COLO668 (cell line): ENCODE data around the gene TP53BP2.

Experiments
- DNase-seq: peaks from one replicate; lab custom pipeline; 2025; ENCODE audit not compliant: unreplicated experiment; lab: John Stamatoyannopoulos, UW

TP53BP2 gene

DNA sequence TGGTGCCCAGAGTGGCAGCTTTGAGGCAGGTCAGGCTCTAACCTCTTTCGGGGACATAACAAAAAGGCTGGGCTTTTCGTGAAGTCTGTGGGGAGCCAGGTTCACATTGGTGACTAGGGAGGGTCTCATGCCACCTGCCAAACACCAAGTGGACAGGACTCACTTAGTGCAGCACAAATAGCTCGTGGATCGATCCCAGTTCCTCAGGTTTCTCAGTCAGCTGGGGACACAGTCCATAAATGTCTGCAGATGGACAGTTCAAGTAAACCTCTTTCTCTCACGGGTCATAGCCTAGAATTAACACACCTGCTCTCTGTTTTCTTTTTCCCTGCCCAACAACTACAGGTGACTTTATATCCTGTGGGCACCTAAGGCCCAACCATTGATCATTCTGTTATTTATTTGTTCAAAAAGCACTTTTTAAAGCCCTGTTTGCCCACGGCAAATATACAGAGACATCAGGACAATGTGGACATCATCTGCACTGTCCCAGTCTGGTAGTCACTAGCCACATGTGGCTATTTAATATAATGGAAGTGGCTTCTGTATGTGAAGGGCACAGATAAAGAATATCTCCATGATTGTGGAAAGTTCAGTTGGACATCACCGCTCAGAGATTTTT, 79.9 kb downstream of the TP53BP2 start:
- DNase-seq, result peak; percentile 89

DNA sequence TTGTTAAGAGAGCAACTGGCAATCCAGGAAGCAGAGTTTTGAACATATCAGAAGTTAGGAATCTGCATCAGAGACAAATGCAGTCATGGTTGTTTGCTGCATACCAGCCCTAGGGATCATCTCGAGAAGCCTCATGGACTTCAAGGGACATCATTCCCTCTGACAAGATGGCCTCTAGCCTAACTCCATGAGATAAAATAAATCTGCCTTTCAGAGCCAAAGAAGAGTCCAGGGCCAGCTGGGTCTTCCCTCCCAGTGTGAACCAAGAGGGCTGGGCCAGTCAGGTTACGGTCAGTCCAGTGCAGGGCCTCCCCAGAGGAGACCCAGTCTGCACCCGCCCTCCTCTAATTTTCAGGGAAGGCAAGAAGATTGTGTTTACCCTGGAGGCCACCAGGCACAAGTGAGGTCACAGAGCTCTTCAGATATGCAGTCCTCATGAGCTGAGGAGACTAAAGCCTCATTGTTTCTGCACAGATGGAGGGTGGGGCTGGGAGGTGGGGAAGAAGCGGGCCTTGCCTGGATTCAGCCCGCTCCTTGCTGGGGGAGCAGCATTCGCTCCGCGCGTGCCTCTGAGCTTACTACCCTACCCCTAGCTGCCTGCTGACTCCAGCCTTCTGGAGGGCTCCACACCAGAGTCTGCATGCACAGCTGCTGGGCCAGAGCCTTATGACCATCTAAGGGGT, 80.6 kb downstream of the TP53BP2 start:
- DNase-seq, result peak; percentile 89

DNA sequence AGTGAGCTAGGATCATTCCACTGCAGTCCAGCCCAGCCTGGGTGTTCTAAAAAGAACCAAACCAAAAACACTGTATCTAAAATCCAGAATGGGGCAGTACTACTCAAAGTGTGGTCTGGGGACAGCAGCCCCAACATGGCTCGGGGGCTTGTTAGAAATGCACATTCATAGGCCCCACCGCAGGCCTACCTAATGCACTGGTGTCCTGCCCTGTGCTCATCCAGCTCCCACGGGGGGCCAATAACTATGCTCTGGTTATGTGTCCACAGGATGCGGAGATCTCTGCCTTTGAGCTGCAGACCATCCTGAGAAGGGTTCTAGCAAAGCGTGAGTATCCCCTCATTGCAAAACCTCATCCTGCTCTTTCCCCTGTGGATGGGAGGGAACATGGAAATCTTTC, 81.9 kb downstream of the TP53BP2 start:
- no peak for DNase-seq

- DNase-seq, result no peak
These were observed 82.5 kb downstream of the TP53BP2 start for GRCh38 chr1:223763251-223763650.

DNA sequence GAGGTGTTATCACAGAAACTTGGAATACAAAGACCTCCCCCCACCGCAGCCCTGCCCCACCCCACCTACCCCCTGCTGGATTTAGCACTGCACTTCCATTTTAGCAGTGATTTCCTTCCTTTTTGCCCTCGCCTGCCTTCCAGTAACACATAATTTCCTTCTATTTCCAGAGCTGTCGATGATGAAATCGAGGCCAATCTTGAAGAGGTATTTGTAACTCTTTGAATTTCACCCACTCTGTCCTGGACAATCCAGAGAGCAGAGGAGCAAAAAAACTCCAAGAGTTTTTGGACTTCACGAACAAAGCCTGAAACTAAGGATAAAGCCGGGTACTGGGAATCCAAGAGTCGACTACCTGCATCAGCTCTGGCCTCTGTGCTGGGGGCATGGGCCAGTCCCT, 84.3 kb downstream of the TP53BP2 start:
- no peak for DNase-seq

DNA sequence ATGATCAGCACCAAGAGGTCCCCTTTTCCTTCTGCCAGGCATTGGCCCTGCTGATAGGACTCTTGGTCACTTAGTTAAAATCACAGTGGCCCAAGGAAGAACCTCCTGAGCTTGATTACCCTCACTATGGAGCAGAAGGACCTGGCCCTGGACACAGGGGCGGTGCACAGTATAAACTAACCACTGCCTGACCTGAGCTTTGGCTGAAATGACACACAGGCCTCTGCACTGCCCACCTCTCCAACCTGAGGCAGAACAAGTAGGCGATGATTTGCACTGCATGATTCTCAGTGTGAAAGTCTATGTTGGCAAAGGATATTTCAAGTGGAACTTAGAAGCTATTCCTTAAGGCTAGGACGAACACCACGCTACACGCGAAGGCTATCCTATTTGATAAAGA, 84.9 kb downstream of the TP53BP2 start:
- DNase-seq, result no peak

DNA sequence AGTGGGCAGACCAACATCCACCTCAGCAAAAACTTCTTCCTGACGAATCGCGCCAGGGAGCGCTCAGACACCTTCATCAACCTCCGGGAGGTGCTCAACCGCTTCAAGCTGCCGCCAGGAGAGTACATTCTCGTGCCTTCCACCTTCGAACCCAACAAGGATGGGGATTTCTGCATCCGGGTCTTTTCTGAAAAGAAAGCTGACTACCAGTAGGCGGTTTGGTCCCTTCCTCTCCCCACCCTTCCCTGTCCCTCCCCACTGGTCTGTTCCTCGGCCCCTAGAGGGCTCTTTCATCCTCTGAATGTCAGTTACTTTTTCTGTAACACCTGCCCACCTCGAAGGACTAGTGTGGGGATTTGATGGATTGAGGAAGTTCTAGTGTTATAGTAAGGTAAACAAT, 86.5 kb downstream of the TP53BP2 start:
- no peak for DNase-seq

DNA sequence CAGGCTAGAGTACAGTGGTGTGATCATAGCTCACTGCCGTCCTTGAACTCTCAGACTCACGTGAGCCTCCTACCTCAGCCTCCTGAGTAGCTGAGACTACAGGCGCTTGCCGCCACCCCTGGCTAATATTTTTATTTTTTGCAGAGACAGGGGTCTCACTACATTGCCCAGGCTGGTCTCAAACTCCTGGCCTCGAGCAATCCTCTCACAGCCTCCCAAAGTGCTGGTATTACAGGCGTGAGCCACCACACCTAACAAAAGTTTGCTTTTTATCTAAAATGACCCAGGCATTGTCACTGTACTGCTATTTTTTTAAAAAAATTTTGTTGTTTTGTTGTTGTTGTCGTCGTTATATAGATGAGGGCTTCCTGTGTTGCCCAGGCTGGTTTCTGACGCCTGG, 87.0 kb downstream of the TP53BP2 start:
- DNase-seq, result no peak

- no peak for DNase-seq
These were observed 88.7 kb downstream of the TP53BP2 start for GRCh38 chr1:223756806-223757700.

DNA sequence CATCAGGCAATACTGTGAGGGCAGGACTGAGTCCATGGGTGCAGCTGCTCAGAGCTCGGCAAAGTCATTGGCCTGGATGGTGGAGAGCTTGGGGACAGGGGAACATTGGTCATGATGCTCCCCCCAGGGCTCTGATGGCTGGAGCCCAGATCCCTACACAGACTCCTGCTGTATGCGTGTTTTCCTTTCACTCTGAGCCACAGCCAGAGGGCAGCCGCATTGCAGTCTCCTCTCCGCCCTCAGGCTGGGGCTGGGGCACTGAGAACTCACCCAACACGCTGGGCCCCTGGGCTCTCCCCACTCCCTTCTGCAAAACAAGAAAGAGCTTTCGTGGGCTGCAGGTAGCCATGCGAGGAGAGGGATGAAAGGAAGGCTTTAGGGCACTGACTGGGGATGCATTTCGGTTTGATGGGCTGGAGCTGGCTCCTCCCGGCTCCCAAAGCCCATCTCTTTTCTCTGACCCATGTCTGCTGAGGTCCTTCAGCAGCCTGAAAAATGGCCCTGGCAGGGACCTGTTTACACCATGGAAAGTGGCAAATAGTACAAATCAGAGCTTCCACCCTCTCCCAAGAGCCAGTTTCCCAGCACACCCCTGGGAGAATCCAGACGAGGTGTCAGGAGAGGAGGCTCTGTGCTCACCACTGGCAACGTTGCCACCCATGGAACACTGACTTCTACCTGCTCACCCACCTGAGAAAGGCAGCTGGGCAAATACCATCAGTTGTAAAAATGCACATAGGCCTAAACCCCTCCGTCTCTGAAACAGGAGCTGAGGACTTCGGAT, 89.6 kb downstream of the TP53BP2 start:
- no peak for DNase-seq

DNA sequence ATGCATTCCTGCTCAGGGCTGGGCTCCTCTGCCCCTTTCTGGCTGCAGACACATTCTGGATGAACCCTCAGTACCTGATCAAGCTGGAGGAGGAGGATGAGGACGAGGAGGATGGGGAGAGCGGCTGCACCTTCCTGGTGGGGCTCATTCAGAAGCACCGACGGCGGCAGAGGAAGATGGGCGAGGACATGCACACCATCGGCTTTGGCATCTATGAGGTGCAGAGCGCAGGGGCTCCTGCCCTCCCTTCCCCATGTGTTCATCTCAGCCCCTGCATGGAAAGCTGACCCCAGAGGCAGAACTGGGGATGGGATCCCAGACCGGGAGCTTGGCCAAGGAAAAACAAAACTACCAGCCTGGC, 90.3 kb downstream of the TP53BP2 start:
- no peak for DNase-seq

GRCh38 chr1:223754681-223755431, 90.9 kb downstream of the TP53BP2 start:
- no peak for DNase-seq

DNA sequence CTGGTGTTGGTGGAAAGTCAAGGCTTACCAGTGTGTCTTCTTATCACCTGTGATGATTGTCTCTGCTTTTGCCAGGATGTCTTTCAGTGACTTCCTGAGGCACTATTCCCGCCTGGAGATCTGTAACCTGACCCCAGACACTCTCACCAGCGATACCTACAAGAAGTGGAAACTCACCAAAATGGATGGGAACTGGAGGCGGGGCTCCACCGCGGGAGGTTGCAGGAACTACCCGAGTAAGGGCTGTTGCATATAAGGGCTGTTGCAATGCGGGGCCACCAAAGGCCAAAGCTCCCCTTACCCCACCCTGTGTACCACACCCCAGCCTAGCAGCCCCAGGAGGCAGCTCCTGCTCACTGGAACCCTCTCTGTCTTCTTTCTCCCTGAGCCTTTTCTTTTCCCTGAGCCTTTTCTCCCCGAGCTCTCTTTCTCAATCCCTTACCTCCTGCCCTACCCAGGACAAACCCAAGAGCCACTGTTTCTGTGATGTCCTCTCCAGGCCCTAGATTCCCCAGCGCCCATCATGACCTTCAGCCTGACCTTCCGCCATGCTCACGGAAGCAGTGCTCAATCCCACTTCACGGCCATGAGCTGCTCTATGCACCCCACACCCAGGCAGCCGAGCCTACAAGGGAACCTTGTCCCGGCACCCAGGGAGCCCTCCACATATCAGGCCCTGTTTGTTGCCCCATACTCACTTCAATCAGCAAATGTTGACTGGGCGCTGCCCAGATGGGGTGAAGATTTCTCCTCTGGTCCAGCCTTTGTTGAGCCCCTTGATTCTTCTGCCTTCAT, 92.8 kb downstream of the TP53BP2 start:
- no peak for DNase-seq

- no peak for DNase-seq
These were observed 94.1 kb downstream of the TP53BP2 start for GRCh38 chr1:223751696-223752095.

DNA sequence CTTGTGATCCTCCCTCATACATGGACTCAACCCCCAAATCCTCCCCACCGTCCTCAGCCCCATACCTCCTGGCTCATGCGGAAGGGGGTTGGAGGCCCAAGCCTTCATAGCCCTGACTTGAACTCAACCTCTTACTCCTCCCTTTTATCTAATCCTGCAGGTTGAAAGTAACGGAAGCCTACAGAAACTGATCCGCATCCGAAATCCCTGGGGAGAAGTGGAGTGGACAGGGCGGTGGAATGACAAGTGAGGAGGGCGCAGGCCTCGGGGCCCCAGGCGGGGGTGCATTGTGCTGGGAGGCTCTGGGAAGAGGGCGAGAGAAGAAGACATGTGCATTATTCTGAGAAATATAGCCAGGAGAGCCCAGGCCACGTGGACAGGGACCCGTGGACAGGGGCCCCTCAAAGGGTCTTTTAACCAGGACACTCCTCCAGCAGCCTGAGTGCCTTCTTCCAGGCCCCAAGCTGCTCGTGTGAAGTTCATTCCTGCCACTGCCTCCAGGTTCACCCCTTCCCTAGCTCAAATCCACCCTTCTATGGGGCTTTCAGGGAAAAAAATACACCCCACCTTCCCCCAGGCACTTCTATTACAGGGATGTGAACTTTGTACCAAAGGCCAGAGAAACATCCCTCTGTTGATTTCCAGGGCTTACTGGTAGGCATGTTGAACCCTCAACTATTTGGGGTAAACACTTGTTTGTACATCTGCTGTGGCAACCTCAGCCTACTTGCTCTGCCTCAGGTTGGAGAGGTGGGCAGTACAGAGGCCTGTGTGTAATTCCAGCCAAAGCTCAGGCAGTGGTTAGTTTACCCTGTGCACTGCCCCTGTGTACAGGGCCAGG, 94.8 kb downstream of the TP53BP2 start:
- no peak for DNase-seq

GRCh38 chr1:223748773-223749733, 96.7 kb downstream of the TP53BP2 start:
- DNase-seq, result peak; percentile 29

- no peak for DNase-seq
These were observed 97.4 kb downstream of the TP53BP2 start for GRCh38 chr1:223748405-223748772.

- no peak for DNase-seq
These were observed 97.9 kb downstream of the TP53BP2 start for GRCh38 chr1:223747838-223748335.
